ENCODE results near the gene PTGR2.
"Not testable (repeated sequence)": the region's sequence is repeated elsewhere in the genome, so short reads cannot be mapped to it uniquely, and the experiment has no call there.

Gene PTGR2

DNA sequence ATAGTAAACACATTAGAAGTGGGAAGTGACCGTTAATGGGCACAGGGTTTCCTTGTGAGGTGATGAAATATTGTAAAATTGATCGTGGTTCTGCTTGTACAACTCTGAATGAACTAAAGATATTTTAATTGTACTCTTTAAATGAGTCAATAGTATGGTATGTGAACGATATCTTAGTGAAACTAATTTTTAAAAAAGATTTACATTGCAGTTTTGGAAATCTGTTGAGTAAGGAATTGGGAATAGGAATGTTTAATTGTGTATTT is 36.8 kb downstream of the PTGR2 start:
- intact Hi-C loops (cut with DNase I; ENCODE audit: low total_unique reads) = loop anchor here (5.0 kb wide), 1 partner anchor 171 kb away; no protein-coding TSS in a partner anchor
- DNase-seq = no peak
- peaks cover 0 to 33% (median 23%) of the 10 kb centered on the region in 4 donors for H3K4me1 ChIP-seq

DNA sequence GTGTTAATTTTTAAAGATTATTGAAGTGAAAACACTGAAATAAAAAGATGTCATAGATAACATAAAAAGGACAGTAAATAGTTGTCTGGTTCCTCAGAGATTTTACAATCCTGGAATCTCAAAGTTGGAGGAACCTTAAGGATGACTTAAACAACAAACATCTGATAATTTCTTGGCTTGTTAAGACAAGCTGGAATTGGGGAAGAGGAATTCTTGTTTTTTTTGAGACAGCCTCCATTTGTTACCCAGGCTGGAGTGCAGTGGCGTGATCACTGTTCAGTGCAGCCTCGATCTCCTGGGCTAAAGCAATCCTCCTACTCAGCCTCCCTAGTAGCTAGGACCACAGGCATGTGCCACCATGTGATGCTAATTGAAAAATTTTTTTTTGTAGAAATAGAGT is 37.3 kb downstream of the PTGR2 start:
- H3K9me3 ChIP-seq = no peaks in the 10 kb centered on the region
- intact Hi-C loops (cut with DNase I; ENCODE audit: low total_unique reads) = loop anchor here (5.0 kb wide), 1 partner anchor 172 kb away; no protein-coding TSS in a partner anchor
- no peak for DNase-seq
- TF ChIP-seq, protein P1, sequence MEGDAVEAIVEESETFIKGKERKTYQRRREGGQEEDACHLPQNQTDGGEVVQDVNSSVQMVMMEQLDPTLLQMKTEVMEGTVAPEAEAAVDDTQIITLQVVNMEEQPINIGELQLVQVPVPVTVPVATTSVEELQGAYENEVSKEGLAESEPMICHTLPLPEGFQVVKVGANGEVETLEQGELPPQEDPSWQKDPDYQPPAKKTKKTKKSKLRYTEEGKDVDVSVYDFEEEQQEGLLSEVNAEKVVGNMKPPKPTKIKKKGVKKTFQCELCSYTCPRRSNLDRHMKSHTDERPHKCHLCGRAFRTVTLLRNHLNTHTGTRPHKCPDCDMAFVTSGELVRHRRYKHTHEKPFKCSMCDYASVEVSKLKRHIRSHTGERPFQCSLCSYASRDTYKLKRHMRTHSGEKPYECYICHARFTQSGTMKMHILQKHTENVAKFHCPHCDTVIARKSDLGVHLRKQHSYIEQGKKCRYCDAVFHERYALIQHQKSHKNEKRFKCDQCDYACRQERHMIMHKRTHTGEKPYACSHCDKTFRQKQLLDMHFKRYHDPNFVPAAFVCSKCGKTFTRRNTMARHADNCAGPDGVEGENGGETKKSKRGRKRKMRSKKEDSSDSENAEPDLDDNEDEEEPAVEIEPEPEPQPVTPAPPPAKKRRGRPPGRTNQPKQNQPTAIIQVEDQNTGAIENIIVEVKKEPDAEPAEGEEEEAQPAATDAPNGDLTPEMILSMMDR (IDR thresholded peaks at IDR 0.05) = no peak
- H3K4me3 ChIP-seq = no peak overlapping the region
- peaks cover 0 to 33% (median 23%) of the 10 kb centered on the region in 4 donors for H3K4me1 ChIP-seq
- H3K36me3 ChIP-seq = peaks cover 4 to 10% (median 4%) of the 10 kb centered on the region in 3 donors
- no peak overlapping the region for H3K27ac ChIP-seq
- no peaks in the 10 kb centered on the region for H3K27me3 ChIP-seq

More for the DNA sequence above, 36.8 kb downstream of the PTGR2 start:
- Histone ChIP-seq H3K27me3 (no peaks in the 10 kb centered on the region), H3K36me3 (peaks cover 0 to 5% (median 0%) of the 10 kb centered on the region in 3 donors), H3K27ac (peak overlapping the region in 1 of 2 donors; percentile 93), H3K9me3 (no peaks in the 10 kb centered on the region), H3K4me3 (no peak overlapping the region)
- TF ChIP-seq, protein P1 (IDR thresholded peaks at IDR 0.05) = no peak

DNA sequence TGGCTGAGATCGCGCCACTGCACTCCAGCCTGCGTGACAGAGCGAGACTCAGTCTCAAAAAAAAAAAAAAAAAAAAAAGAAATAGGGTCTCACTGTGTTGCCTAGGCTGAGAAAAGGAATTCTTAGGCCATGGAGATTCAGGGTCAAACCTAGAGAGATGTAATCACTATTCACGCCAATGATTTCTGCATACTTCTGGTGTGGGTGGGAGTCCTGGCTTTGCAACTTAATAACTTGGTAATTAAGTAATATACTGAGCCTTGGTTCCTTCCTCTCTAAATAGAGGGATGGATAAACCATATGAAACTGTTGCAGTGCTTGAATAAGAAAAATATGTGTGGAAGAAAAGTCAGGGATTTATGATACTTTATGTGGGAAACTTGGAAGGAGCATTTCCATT is 37.7 kb downstream of the PTGR2 start:
- no peak overlapping the region for H3K27ac ChIP-seq
- no peaks in the 10 kb centered on the region for H3K27me3 ChIP-seq
- no peak overlapping the region for H3K4me3 ChIP-seq
- peaks cover 0 to 33% (median 23%) of the 10 kb centered on the region in 4 donors for H3K4me1 ChIP-seq
- TF ChIP-seq, protein P1 (IDR thresholded peaks at IDR 0.05) = no peak
- H3K9me3 ChIP-seq = no peaks in the 10 kb centered on the region
- intact Hi-C loops (cut with DNase I; ENCODE audit: low total_unique reads) = loop anchor here (5.0 kb wide), 1 partner anchor 172 kb away; no protein-coding TSS in a partner anchor
- peaks cover 8 to 14% (median 8%) of the 10 kb centered on the region in 3 donors for H3K36me3 ChIP-seq
- no peak for DNase-seq

DNA sequence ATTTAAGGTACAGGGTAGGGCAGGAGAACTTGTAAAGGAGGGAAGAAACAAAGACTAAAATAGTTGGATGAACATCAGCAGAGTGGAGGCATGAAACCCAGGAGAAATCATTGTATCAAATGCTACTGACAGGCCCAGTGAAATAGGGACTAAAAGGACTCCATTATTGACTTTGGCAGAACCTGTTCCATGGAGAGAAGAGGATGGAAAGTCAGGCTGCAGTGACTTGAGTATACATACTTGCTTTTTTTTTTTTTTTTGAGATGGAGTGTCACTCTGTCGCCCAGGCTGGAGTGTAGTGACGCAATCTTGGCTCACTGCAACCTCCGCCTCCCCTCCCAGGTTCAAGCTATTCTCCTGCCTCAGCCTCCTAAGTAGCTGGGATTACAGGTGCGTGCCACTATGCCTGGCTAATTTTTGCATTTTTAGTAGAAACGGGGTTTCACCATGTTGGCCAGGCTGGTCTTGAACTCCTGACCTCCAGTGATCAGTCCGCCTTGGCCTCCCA is 42.6 kb downstream of the PTGR2 start:
- H3K27me3 ChIP-seq; H3K4me3 ChIP-seq; H3K4me1 ChIP-seq; H3K9me3 ChIP-seq; DNase-seq; intact Hi-C loops (cut with DNase I; ENCODE audit: low total_unique reads); H3K27ac ChIP-seq: not testable (repeated sequence)
- H3K36me3 ChIP-seq = peaks cover 53 to 62% (median 56%) of the 10 kb centered on the region in 3 donors

DNA sequence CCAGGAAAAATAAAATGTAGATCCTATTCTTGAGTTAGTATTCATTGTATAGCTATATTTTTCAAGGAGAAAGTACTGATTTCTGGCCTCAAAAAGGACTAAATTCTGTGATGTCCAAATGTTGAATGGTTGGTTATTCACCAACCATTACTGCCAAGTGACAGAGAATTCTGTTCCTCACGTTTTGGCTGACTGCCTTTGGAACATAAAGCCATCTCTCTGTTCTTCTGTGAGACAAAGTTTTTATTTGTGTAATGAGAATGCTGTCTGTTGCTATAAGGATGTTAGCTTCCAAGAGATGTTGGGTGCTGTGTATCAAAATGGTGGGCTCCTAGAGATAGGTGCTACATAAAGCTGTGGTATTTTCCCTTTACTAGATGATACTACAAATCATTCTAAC is 44.3 kb downstream of the PTGR2 start:
- DNase-seq = no peak
- TF ChIP-seq, protein P1 (IDR thresholded peaks at IDR 0.05) = no peak
- no peak overlapping the region for H3K4me3 ChIP-seq

DNA sequence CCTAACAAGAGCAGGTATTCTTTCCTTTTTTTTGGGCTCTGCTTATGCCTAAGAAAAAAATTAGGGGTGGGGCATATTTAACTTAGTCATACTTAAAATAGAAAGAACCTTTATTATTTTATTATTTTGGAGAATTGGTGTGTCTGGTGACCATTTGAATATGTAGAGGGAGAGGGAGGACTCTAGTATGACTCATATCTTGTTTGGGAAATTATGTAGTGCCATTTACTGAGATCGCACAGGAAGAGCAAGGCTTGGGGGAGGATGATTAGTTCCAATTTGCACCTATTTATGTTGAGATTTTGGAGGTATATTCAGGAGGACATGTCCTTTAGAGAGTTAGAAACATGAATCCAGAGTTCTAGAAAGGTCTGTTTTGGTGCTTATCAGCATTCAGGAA is 44.9 kb downstream of the PTGR2 start:
- intact Hi-C loops (cut with DNase I; ENCODE audit: low total_unique reads) = no loop called here
- no peaks in the 10 kb centered on the region for H3K9me3 ChIP-seq
- TF ChIP-seq, protein P1 (IDR thresholded peaks at IDR 0.05) = no peak
- no peaks in the 10 kb centered on the region for H3K4me1 ChIP-seq
- no peak overlapping the region for H3K27ac ChIP-seq
- H3K27me3 ChIP-seq = no peaks in the 10 kb centered on the region
- peaks cover 60 to 85% (median 73%) of the 10 kb centered on the region in 3 donors for H3K36me3 ChIP-seq
- no peak overlapping the region for H3K4me3 ChIP-seq
- no peak for DNase-seq

More for the DNA sequence above, 44.3 kb downstream of the PTGR2 start:
- intact Hi-C loops (cut with DNase I; ENCODE audit: low total_unique reads) = no loop called here
- H3K36me3 ChIP-seq = peaks cover 60 to 79% (median 70%) of the 10 kb centered on the region in 3 donors
- H3K4me1 ChIP-seq = no peaks in the 10 kb centered on the region
- H3K9me3 ChIP-seq = no peaks in the 10 kb centered on the region
- H3K27me3 ChIP-seq = no peaks in the 10 kb centered on the region
- no peak overlapping the region for H3K27ac ChIP-seq
